Esophagus squamous epithelium (tissue), 4 donors: ENCODE measurements around the gene GPR21.

Experiments
- POLR2A ChIP-seq, 4 donors: fragments of 450-650 bp; IDR thresholded peaks; one replicate each; pipeline ENCODE4 v1.6.1; 2017; ENCODE audit warnings: antibody characterized with exemption in 4 of 4, mild to moderate bottlenecking in 4 of 4, moderate library complexity in 3 of 4
- TF ChIP-seq, protein P1 (sequence below), 6 experiments: fragments of 450-650 bp in 4 of 6; fragments of 200-600 bp in 2 of 6; sonication (generic) in 2 of 6; IDR thresholded peaks; one replicate each; pipeline ENCODE4 v1.5.1; 2016 to 2019; ENCODE audit warnings: antibody characterized with exemption in 6 of 6, mild to moderate bottlenecking in 4 of 6, moderate library complexity in 4 of 6

- TF ChIP-seq, protein P1, sequence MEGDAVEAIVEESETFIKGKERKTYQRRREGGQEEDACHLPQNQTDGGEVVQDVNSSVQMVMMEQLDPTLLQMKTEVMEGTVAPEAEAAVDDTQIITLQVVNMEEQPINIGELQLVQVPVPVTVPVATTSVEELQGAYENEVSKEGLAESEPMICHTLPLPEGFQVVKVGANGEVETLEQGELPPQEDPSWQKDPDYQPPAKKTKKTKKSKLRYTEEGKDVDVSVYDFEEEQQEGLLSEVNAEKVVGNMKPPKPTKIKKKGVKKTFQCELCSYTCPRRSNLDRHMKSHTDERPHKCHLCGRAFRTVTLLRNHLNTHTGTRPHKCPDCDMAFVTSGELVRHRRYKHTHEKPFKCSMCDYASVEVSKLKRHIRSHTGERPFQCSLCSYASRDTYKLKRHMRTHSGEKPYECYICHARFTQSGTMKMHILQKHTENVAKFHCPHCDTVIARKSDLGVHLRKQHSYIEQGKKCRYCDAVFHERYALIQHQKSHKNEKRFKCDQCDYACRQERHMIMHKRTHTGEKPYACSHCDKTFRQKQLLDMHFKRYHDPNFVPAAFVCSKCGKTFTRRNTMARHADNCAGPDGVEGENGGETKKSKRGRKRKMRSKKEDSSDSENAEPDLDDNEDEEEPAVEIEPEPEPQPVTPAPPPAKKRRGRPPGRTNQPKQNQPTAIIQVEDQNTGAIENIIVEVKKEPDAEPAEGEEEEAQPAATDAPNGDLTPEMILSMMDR (IDR thresholded peaks at IDR 0.05), result no peak
- no peak for TF ChIP-seq POLR2A (IDR thresholded peaks at IDR 0.05)
These were observed 39.0 kb downstream of the GPR21 start for GRCh38 chr9:123072407-123072995.
